B cell (primary cell): Measurements from ENCODE around the gene HIC1. TPM values are rescaled to one million over a fixed set of nuclear protein-coding genes. Genes with fewer than 3 reads are reported as not detected.

Experiments
- ATAC-seq: fragments of 200-7000 bp; cut with Tn5 transposase; one replicate; pipeline ENCODE4 v1.10.0; 2021; ENCODE audit warnings: low read depth, mild to moderate bottlenecking, moderate number of reproducible peaks, moderate library complexity
- CTCF ChIA-PET: fragments of 350-600 bp; sonication (Branson Sonifier 250); formaldehyde crosslinking; loops from one replicate; lab custom pipeline; 2021; ENCODE audit warnings: antibody characterized with exemption, inconsistent platforms; lab: Charles Lee
- POLR2A ChIA-PET: fragments of 350-600 bp; sonication (Branson Sonifier 250); formaldehyde crosslinking; loops from one replicate; lab custom pipeline; 2021; ENCODE audit warnings: antibody characterized with exemption; lab: Charles Lee
- DNase-seq: peaks from one replicate; pipeline ENCODE4 v3.0.0; 2013
- H2AFZ ChIP-seq: 2 replicates; pipeline ENCODE4 v1.6.1; 2012; ENCODE audit warnings: mild to moderate bottlenecking, low read depth, low read length; ENCODE audit not compliant: insufficient read depth, poor library complexity, severe bottlenecking
- H3K27ac ChIP-seq, 2 donors: 1 replicate in 1 of 2; 2 replicates in 1 of 2; pipeline ENCODE4 v1.5.1; 2012 to 2013; ENCODE audit warnings: low read length in 2 of 2, mild to moderate bottlenecking in 2 of 2, moderate library complexity in 1 of 2
- H3K27me3 ChIP-seq, 4 experiments: fragments of 200-600 bp in 1 of 4; sonication (generic) in 1 of 4; replicated peaks in 1 of 4; 1 replicate in 2 of 4; 2 replicates in 2 of 4; pipeline versions ENCODE4 v1.6.1 to v1.7.0; 2013 to 2016; ENCODE audit warnings: low read length in 3 of 4, mild to moderate bottlenecking in 2 of 4, mixed read lengths in 1 of 4, moderate library complexity in 1 of 4; ENCODE audit not compliant: insufficient read depth in 4 of 4, control insufficient read depth in 3 of 4; ENCODE audit errors: control extremely low read depth in 1 of 4
- H3K36me3 ChIP-seq, 2 experiments: replicated peaks in 1 of 2; 1 replicate in 1 of 2; 2 replicates in 1 of 2; pipeline versions ENCODE4 v1.6.1 to v1.7.1; 2013; ENCODE audit warnings: low read length in 1 of 2; ENCODE audit not compliant: insufficient read depth in 2 of 2, control insufficient read depth in 1 of 2; ENCODE audit errors: control extremely low read depth in 1 of 2, extremely low read depth in 1 of 2
- H3K4me1 ChIP-seq, 2 donors: fragments of 200-600 bp in 1 of 2; sonication (generic) in 1 of 2; 1 replicate in 1 of 2; 2 replicates in 1 of 2; pipeline versions ENCODE4 v1.5.1 to v1.6.1; 2013 to 2017; ENCODE audit warnings: low read length in 2 of 2; ENCODE audit not compliant: control insufficient read depth in 2 of 2, insufficient read depth in 2 of 2
- H3K4me2 ChIP-seq: replicated peaks from 2 replicates; pipeline ENCODE3; 2012; ENCODE audit warnings: mild to moderate bottlenecking, low read depth, low read length; ENCODE audit not compliant: poor library complexity, severe bottlenecking
- H3K4me3 ChIP-seq, 5 experiments: fragments of 200-600 bp in 1 of 5; sonication (generic) in 1 of 5; 1 replicate in 3 of 5; 2 replicates in 2 of 5; pipeline versions ENCODE4 v1.5.1 to v1.7.0; 2011 to 2016; ENCODE audit warnings: low read length in 4 of 5, mild to moderate bottlenecking in 4 of 5, low read depth in 2 of 5, control low read depth in 1 of 5, moderate library complexity in 1 of 5; ENCODE audit not compliant: insufficient read depth in 1 of 5; ENCODE audit errors: control extremely low read depth in 1 of 5, extremely low read depth in 1 of 5
- H3K79me2 ChIP-seq: fragments of 200-600 bp; sonication (generic); one replicate; pipeline ENCODE4 v1.6.0; 2016; ENCODE audit warnings: low read length; ENCODE audit not compliant: control insufficient read depth, insufficient read depth
- H3K9ac ChIP-seq: fragments of 200-600 bp; sonication (generic); 2 replicates; pipeline ENCODE4 v1.6.1; 2017; ENCODE audit warnings: mild to moderate bottlenecking, low read length, moderate library complexity
- H3K9me3 ChIP-seq, 3 donors: one replicate each; pipeline versions ENCODE4 v1.6.1 to v1.7.1; 2013; ENCODE audit warnings: low read length in 2 of 3; ENCODE audit not compliant: control insufficient read depth in 2 of 3, insufficient read depth in 1 of 3; ENCODE audit errors: control extremely low read depth in 1 of 3
- H4K20me1 ChIP-seq: 2 replicates; pipeline ENCODE4 v1.6.0; 2012; ENCODE audit warnings: mild to moderate bottlenecking, low read length; ENCODE audit not compliant: insufficient read depth, control insufficient read depth, poor library complexity, severe bottlenecking
- H3K27ac Mint-ChIP-seq: one replicate; pipeline ENCODE4 v1.8.0; 2021; ENCODE audit warnings: mixed read lengths
- H3K27me3 Mint-ChIP-seq: one replicate; pipeline ENCODE4 v1.8.0; 2021; ENCODE audit warnings: mixed read lengths
- H3K4me1 Mint-ChIP-seq: one replicate; pipeline ENCODE4 v1.8.0; 2021; ENCODE audit warnings: mixed read lengths
- H3K4me3 Mint-ChIP-seq: one replicate; pipeline ENCODE4 v1.8.0; 2021; ENCODE audit warnings: mixed read lengths
- H3K9me3 Mint-ChIP-seq: one replicate; pipeline ENCODE4 v1.8.0; 2022; ENCODE audit warnings: mixed read lengths; ENCODE audit not compliant: insufficient read depth
- EZH2 ChIP-seq: IDR thresholded peaks from 2 replicates; pipeline ENCODE4 v1.6.1; 2012; ENCODE audit warnings: borderline replicate concordance, low read depth, mild to moderate bottlenecking, moderate library complexity, low read length; ENCODE audit not compliant: insufficient read depth, poor library complexity, severe bottlenecking
- WGBS: methylation state at CpG from one replicate; pipeline ENCODE4 v1.1.5; 2013; ENCODE audit warnings: missing lambda C conversion rate; ENCODE audit not compliant: insufficient coverage; 5-methylcytosine and 5-hydroxymethylcytosine counted together
- intact Hi-C: fragments of 100-400 bp; cut with micrococcal nuclease; formaldehyde crosslinking; loops from one replicate; pipeline ENCODE4 v1.10.0; 2022
- polyA plus RNA-seq: library from polyadenylated mRNA; depleted of rRNA; stranded (reverse); fragments of >200 nt; gene quantifications from 2 replicates; pipeline ENCODE4 v1.2.3, GENCODE V29; 2012
- total RNA-seq, 2 donors: library from RNA; stranded (reverse); fragments of 120-200 nt in 1 of 2; gene quantifications; 1 replicate in 1 of 2; 2 replicates in 1 of 2; pipeline versions ENCODE4 v1.2.3 to v1.2.4, GENCODE V29; 2013 to 2022
- TF ChIP-seq, protein P1 (sequence below): fragments of 200-600 bp; IDR thresholded peaks from one replicate; pipeline ENCODE4 v1.8.0; 2022; ENCODE audit warnings: antibody characterized with exemption, mild to moderate bottlenecking

HIC1 gene
- total and polyA plus RNA-seq, 2 donors (not counting 1 experiment from before 2014, with no cell fraction given): 0.46 to 1.9 TPM

DNA sequence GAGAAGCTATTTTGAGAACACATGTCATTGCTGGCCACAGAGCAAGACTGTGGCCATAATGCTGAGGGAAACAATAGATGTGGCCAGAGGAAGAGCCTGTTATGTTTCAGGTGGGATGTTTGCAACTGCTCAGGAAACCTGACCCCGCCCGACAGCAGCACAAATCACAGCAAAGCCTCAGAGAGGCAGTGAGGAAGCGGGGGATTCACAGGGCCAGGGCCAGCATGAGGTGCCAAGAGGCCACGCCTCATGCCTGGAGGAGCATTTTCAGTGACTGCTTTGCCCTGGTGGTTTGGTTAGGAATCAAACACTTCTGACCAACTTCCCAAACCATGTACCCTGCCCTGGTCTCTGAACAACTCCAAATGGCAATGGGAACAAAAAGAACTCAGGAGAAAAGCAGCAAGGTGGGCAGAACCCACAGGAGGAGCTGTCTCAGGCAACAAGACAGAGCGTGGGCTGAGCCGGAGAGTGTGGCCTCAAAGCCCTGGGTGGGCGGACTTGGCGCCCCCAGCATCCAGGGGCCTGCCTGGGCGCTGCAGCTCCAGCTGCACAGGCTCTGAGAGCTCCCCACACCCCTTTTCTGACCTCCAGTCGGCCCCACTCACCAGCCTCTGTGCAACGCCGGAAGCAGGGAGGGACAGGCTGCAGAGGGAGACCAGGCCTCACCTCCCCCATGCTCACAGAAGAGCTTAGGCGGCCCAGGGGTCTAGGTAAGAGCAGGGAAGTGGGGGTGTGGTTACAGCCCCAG is 20.6 kb downstream of the HIC1 start:
- no peak for DNase-seq
- Histone ChIP-seq H3K9me3 (no peaks in the 10 kb centered on the region), H3K79me2 (no peaks in the 10 kb centered on the region), H3K27me3 (no peaks in the 10 kb centered on the region), H2AFZ (peak overlapping the region; percentile 14), H3K4me1 (peaks cover 12 to 23% of the 10 kb centered on the region in 2 donors), H3K9ac (no peak overlapping the region), H3K36me3 (peaks cover 2 to 11% of the 10 kb centered on the region in 2 experiments), H3K4me3 (no peak overlapping the region), H4K20me1 (no peaks in the 10 kb centered on the region), H3K4me2 (peak overlapping the region; percentile 8), H3K27ac (no peak overlapping the region)
- no peak for ATAC-seq
- ChIA-PET CTCF (interaction anchor here (1.0 to 1.3 kb wide), 2 partner anchors 11 to 169 kb away, joined by 3 to 4 read pairs; no protein-coding TSS in a partner anchor), POLR2A (interaction anchor here (0.7 to 1.0 kb wide), 2 partner anchors 12 to 88 kb away, joined by 3 read pairs; no protein-coding TSS in a partner anchor)
- WGBS: 89% methylated on average over 9 of the region's 13 CpGs
- no peaks in the 10 kb centered on the region for H3K27me3 Mint-ChIP-seq
- no peak for TF ChIP-seq EZH2
- TF ChIP-seq, protein P1, sequence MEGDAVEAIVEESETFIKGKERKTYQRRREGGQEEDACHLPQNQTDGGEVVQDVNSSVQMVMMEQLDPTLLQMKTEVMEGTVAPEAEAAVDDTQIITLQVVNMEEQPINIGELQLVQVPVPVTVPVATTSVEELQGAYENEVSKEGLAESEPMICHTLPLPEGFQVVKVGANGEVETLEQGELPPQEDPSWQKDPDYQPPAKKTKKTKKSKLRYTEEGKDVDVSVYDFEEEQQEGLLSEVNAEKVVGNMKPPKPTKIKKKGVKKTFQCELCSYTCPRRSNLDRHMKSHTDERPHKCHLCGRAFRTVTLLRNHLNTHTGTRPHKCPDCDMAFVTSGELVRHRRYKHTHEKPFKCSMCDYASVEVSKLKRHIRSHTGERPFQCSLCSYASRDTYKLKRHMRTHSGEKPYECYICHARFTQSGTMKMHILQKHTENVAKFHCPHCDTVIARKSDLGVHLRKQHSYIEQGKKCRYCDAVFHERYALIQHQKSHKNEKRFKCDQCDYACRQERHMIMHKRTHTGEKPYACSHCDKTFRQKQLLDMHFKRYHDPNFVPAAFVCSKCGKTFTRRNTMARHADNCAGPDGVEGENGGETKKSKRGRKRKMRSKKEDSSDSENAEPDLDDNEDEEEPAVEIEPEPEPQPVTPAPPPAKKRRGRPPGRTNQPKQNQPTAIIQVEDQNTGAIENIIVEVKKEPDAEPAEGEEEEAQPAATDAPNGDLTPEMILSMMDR: no peak
- H3K9me3 Mint-ChIP-seq: no peaks in the 10 kb centered on the region
- H3K27ac Mint-ChIP-seq: no peak overlapping the region
- intact Hi-C loops: no loop called here
- no peak overlapping the region for H3K4me3 Mint-ChIP-seq
- H3K4me1 Mint-ChIP-seq: peaks cover 16% of the 10 kb centered on the region
